B cell (primary cell): Measurements from ENCODE around the gene RSPO4. TPM values are rescaled to one million over a fixed set of nuclear protein-coding genes. Genes with fewer than 3 reads are reported as not detected.

Experiments
- ATAC-seq: fragments of 200-7000 bp; cut with Tn5 transposase; one replicate; pipeline ENCODE4 v1.10.0; 2021; ENCODE audit warnings: low read depth, mild to moderate bottlenecking, moderate number of reproducible peaks, moderate library complexity
- CTCF ChIA-PET: fragments of 350-600 bp; sonication (Branson Sonifier 250); formaldehyde crosslinking; loops from one replicate; lab custom pipeline; 2021; ENCODE audit warnings: antibody characterized with exemption, inconsistent platforms; lab: Charles Lee
- POLR2A ChIA-PET: fragments of 350-600 bp; sonication (Branson Sonifier 250); formaldehyde crosslinking; loops from one replicate; lab custom pipeline; 2021; ENCODE audit warnings: antibody characterized with exemption; lab: Charles Lee
- DNase-seq: peaks from one replicate; pipeline ENCODE4 v3.0.0; 2013
- H2AFZ ChIP-seq: 2 replicates; pipeline ENCODE4 v1.6.1; 2012; ENCODE audit warnings: mild to moderate bottlenecking, low read depth, low read length; ENCODE audit not compliant: insufficient read depth, poor library complexity, severe bottlenecking
- H3K27ac ChIP-seq, 2 donors: 1 replicate in 1 of 2; 2 replicates in 1 of 2; pipeline ENCODE4 v1.5.1; 2012 to 2013; ENCODE audit warnings: low read length in 2 of 2, mild to moderate bottlenecking in 2 of 2, moderate library complexity in 1 of 2
- H3K27me3 ChIP-seq, 4 experiments: fragments of 200-600 bp in 1 of 4; sonication (generic) in 1 of 4; replicated peaks in 1 of 4; 1 replicate in 2 of 4; 2 replicates in 2 of 4; pipeline versions ENCODE4 v1.6.1 to v1.7.0; 2013 to 2016; ENCODE audit warnings: low read length in 3 of 4, mild to moderate bottlenecking in 2 of 4, mixed read lengths in 1 of 4, moderate library complexity in 1 of 4; ENCODE audit not compliant: insufficient read depth in 4 of 4, control insufficient read depth in 3 of 4; ENCODE audit errors: control extremely low read depth in 1 of 4
- H3K36me3 ChIP-seq, 2 experiments: replicated peaks in 1 of 2; 1 replicate in 1 of 2; 2 replicates in 1 of 2; pipeline versions ENCODE4 v1.6.1 to v1.7.1; 2013; ENCODE audit warnings: low read length in 1 of 2; ENCODE audit not compliant: insufficient read depth in 2 of 2, control insufficient read depth in 1 of 2; ENCODE audit errors: control extremely low read depth in 1 of 2, extremely low read depth in 1 of 2
- H3K4me1 ChIP-seq, 2 donors: fragments of 200-600 bp in 1 of 2; sonication (generic) in 1 of 2; 1 replicate in 1 of 2; 2 replicates in 1 of 2; pipeline versions ENCODE4 v1.5.1 to v1.6.1; 2013 to 2017; ENCODE audit warnings: low read length in 2 of 2; ENCODE audit not compliant: control insufficient read depth in 2 of 2, insufficient read depth in 2 of 2
- H3K4me2 ChIP-seq: replicated peaks from 2 replicates; pipeline ENCODE3; 2012; ENCODE audit warnings: mild to moderate bottlenecking, low read depth, low read length; ENCODE audit not compliant: poor library complexity, severe bottlenecking
- H3K4me3 ChIP-seq, 5 experiments: fragments of 200-600 bp in 1 of 5; sonication (generic) in 1 of 5; 1 replicate in 3 of 5; 2 replicates in 2 of 5; pipeline versions ENCODE4 v1.5.1 to v1.7.0; 2011 to 2016; ENCODE audit warnings: low read length in 4 of 5, mild to moderate bottlenecking in 4 of 5, low read depth in 2 of 5, control low read depth in 1 of 5, moderate library complexity in 1 of 5; ENCODE audit not compliant: insufficient read depth in 1 of 5; ENCODE audit errors: control extremely low read depth in 1 of 5, extremely low read depth in 1 of 5
- H3K79me2 ChIP-seq: fragments of 200-600 bp; sonication (generic); one replicate; pipeline ENCODE4 v1.6.0; 2016; ENCODE audit warnings: low read length; ENCODE audit not compliant: control insufficient read depth, insufficient read depth
- H3K9ac ChIP-seq: fragments of 200-600 bp; sonication (generic); 2 replicates; pipeline ENCODE4 v1.6.1; 2017; ENCODE audit warnings: mild to moderate bottlenecking, low read length, moderate library complexity
- H3K9me3 ChIP-seq, 3 donors: one replicate each; pipeline versions ENCODE4 v1.6.1 to v1.7.1; 2013; ENCODE audit warnings: low read length in 2 of 3; ENCODE audit not compliant: control insufficient read depth in 2 of 3, insufficient read depth in 1 of 3; ENCODE audit errors: control extremely low read depth in 1 of 3
- H4K20me1 ChIP-seq: 2 replicates; pipeline ENCODE4 v1.6.0; 2012; ENCODE audit warnings: mild to moderate bottlenecking, low read length; ENCODE audit not compliant: insufficient read depth, control insufficient read depth, poor library complexity, severe bottlenecking
- H3K27ac Mint-ChIP-seq: one replicate; pipeline ENCODE4 v1.8.0; 2021; ENCODE audit warnings: mixed read lengths
- H3K27me3 Mint-ChIP-seq: one replicate; pipeline ENCODE4 v1.8.0; 2021; ENCODE audit warnings: mixed read lengths
- H3K4me1 Mint-ChIP-seq: one replicate; pipeline ENCODE4 v1.8.0; 2021; ENCODE audit warnings: mixed read lengths
- H3K4me3 Mint-ChIP-seq: one replicate; pipeline ENCODE4 v1.8.0; 2021; ENCODE audit warnings: mixed read lengths
- H3K9me3 Mint-ChIP-seq: one replicate; pipeline ENCODE4 v1.8.0; 2022; ENCODE audit warnings: mixed read lengths; ENCODE audit not compliant: insufficient read depth
- CTCF ChIP-seq: fragments of 200-600 bp; IDR thresholded peaks from one replicate; pipeline ENCODE4 v1.8.0; 2022; ENCODE audit warnings: antibody characterized with exemption, mild to moderate bottlenecking
- EZH2 ChIP-seq: IDR thresholded peaks from 2 replicates; pipeline ENCODE4 v1.6.1; 2012; ENCODE audit warnings: borderline replicate concordance, low read depth, mild to moderate bottlenecking, moderate library complexity, low read length; ENCODE audit not compliant: insufficient read depth, poor library complexity, severe bottlenecking
- WGBS: methylation state at CpG from one replicate; pipeline ENCODE4 v1.1.5; 2013; ENCODE audit warnings: missing lambda C conversion rate; ENCODE audit not compliant: insufficient coverage; 5-methylcytosine and 5-hydroxymethylcytosine counted together
- intact Hi-C: fragments of 100-400 bp; cut with micrococcal nuclease; formaldehyde crosslinking; loops from one replicate; pipeline ENCODE4 v1.10.0; 2022
- polyA plus RNA-seq: library from polyadenylated mRNA; depleted of rRNA; stranded (reverse); fragments of >200 nt; gene quantifications from 2 replicates; pipeline ENCODE4 v1.2.3, GENCODE V29; 2012
- total RNA-seq, 2 donors: library from RNA; stranded (reverse); fragments of 120-200 nt in 1 of 2; gene quantifications; 1 replicate in 1 of 2; 2 replicates in 1 of 2; pipeline versions ENCODE4 v1.2.3 to v1.2.4, GENCODE V29; 2013 to 2022

RSPO4 gene
- total and polyA plus RNA-seq, 2 donors (not counting 1 experiment from before 2014, with no cell fraction given): 0.04 to 0.37 TPM

GRCh38 chr20:942611-943010, 59.5 kb downstream of the RSPO4 start:
- Histone ChIP-seq H3K4me3 (no peak overlapping the region), H4K20me1 (no peaks in the 10 kb centered on the region), H3K4me1 (no peaks in the 10 kb centered on the region), H3K9ac (no peak overlapping the region), H3K27ac (no peak overlapping the region), H3K4me2 (no peak overlapping the region), H3K36me3 (no peaks in the 10 kb centered on the region), H3K9me3 (no peaks in the 10 kb centered on the region), H3K79me2 (no peaks in the 10 kb centered on the region), H2AFZ (no peak overlapping the region), H3K27me3 (peaks cover 0 to 2% (median under 1%) of the 10 kb centered on the region in 4 experiments)
- Mint-ChIP-seq H3K27ac (no peak overlapping the region), H3K4me1 (no peaks in the 10 kb centered on the region), H3K4me3 (no peak overlapping the region), H3K27me3 (peaks cover 14% of the 10 kb centered on the region), H3K9me3 (no peaks in the 10 kb centered on the region)
- ChIA-PET POLR2A (no interaction called here), CTCF (interaction anchor here (1.2 to 2.2 kb wide), 2 partner anchors 14 to 33 kb away, joined by 3 to 5 read pairs; no protein-coding TSS in a partner anchor)
- TF ChIP-seq CTCF: no peak
- TF ChIP-seq EZH2: no peak
- 97% methylated on average over 3 of the region's 7 CpGs for WGBS
- intact Hi-C loops: no loop called here
- no peak for ATAC-seq
- DNase-seq: no peak

- Histone ChIP-seq H3K27ac (no peak overlapping the region), H3K4me3 (no peak overlapping the region), H3K79me2 (no peaks in the 10 kb centered on the region), H3K9ac (no peak overlapping the region), H4K20me1 (no peaks in the 10 kb centered on the region), H3K27me3 (peaks cover 0 to 2% (median 0%) of the 10 kb centered on the region in 4 experiments), H3K4me2 (no peak overlapping the region), H3K4me1 (no peaks in the 10 kb centered on the region), H3K36me3 (no peaks in the 10 kb centered on the region), H2AFZ (no peak overlapping the region), H3K9me3 (no peaks in the 10 kb centered on the region)
- TF ChIP-seq CTCF: no peak
- TF ChIP-seq EZH2: no peak
- H3K4me3 Mint-ChIP-seq: no peak overlapping the region
- H3K4me1 Mint-ChIP-seq: no peaks in the 10 kb centered on the region
- DNase-seq (no peak), ATAC-seq (no peak)
- no peaks in the 10 kb centered on the region for H3K9me3 Mint-ChIP-seq
- H3K27me3 Mint-ChIP-seq: peaks cover 7% of the 10 kb centered on the region
- H3K27ac Mint-ChIP-seq: no peak overlapping the region
- WGBS: 87% methylated on average over 5 of the region's 5 CpGs
- ChIA-PET POLR2A (no interaction called here), CTCF (interaction anchor here (1.0 kb wide), 1 partner anchor 15 kb away, joined by 3 read pairs; no protein-coding TSS in a partner anchor)
- intact Hi-C loops: no loop called here
Observed at GRCh38 chr20:940926-941325, 61.2 kb downstream of the RSPO4 start.
